HepG2 (cell line): ENCODE results near the gene RTEL1. TPM values are rescaled to one million over a fixed set of nuclear protein-coding genes. Genes with fewer than 3 reads are reported as not detected.

Experiments used
- ATAC-seq: fragments of 200-7000 bp; cut with Tn5 transposase; 3 replicates; pipeline ENCODE4 v1.9.1; 2020; ENCODE audit warnings: mild to moderate bottlenecking, moderate library complexity
- BruUV-seq: library from RNA; stranded (reverse); fragments of 400-500 nt; replicated peaks from 2 replicates; lab custom pipeline; 2021; lab: Mats Ljungman, UMichigan
- CTCF ChIA-PET: fragments of 300-600 bp; formaldehyde crosslinking; extraction: SDS; loops from one replicate; lab custom pipeline; 2021; ENCODE audit warnings: low total read pairs, inconsistent platforms, low intra/inter-chr PET ratio; lab: Yijun Ruan, JAX
- POLR2A ChIA-PET: fragments of 350-600 bp; sonication (Branson Sonifier 250); formaldehyde crosslinking; loops from one replicate; lab custom pipeline; 2020; ENCODE audit warnings: antibody characterized with exemption, inconsistent platforms; lab: Yijun Ruan, JAX
- DNase-seq: peaks from one replicate; pipeline ENCODE4 v3.0.0-alpha.2; 2015; ENCODE audit warnings: low spot score
- FAIRE-seq: peaks from 3 replicates; lab custom pipeline; 2011; peaks lifted over from hg19 to GRCh38; lab: Jason Lieb, UNC
- H2AFZ ChIP-seq: one replicate; pipeline ENCODE4 v1.6.1; 2011; ENCODE audit warnings: low read length, inconsistent platforms
- H3K27ac ChIP-seq: fragments of 300-600 bp; 3 replicates; pipeline ENCODE4 v1.8.0; 2011; ENCODE audit warnings: mixed run types, mild to moderate bottlenecking, mixed read lengths, low read length, inconsistent platforms; ENCODE audit not compliant: insufficient read depth; ENCODE audit errors: extremely low read length
- H3K27me3 ChIP-seq, 2 experiments: fragments of 200-600 bp in 1 of 2; 2 replicates in 1 of 2; 3 replicates in 1 of 2; pipeline versions ENCODE4 v1.6.0 to v1.8.0; 2011; ENCODE audit warnings: low read length in 2 of 2, mild to moderate bottlenecking in 2 of 2, moderate library complexity in 2 of 2, inconsistent platforms in 1 of 2; ENCODE audit not compliant: insufficient read depth in 2 of 2, control insufficient read depth in 1 of 2
- H3K36me3 ChIP-seq, 2 experiments: fragments of 200-600 bp in 1 of 2; replicated peaks in 1 of 2; 2 replicates in 1 of 2; 3 replicates in 1 of 2; pipeline versions ENCODE4 v1.5.1 to v1.8.0; 2011; ENCODE audit warnings: low read length in 2 of 2, inconsistent platforms in 1 of 2; ENCODE audit not compliant: insufficient read depth in 2 of 2, control insufficient read depth in 1 of 2
- H3K4me1 ChIP-seq: 2 replicates; pipeline ENCODE4 v1.5.1; 2012; ENCODE audit warnings: low read length, inconsistent platforms; ENCODE audit not compliant: insufficient read depth
- H3K4me2 ChIP-seq: 2 replicates; pipeline ENCODE4 v1.6.0; 2011; ENCODE audit warnings: low read depth, low read length, inconsistent platforms
- H3K4me3 ChIP-seq, 3 experiments: fragments of 200-600 bp in 1 of 3; sonication (generic), shearing (Covaris generic) in 1 of 3; replicated peaks in 1 of 3; 2 replicates each; pipeline ENCODE4 v1.5.1; 2011 to 2016; ENCODE audit warnings: low read length in 3 of 3, inconsistent platforms in 2 of 3, low read depth in 2 of 3, mild to moderate bottlenecking in 2 of 3, control low read depth in 1 of 3, mixed read lengths in 1 of 3; ENCODE audit not compliant: insufficient read depth in 1 of 3
- H3K79me2 ChIP-seq: one replicate; pipeline ENCODE4 v1.6.1; 2011; ENCODE audit warnings: low read length, inconsistent platforms; ENCODE audit not compliant: insufficient read depth
- H3K9ac ChIP-seq: 2 replicates; pipeline ENCODE4 v1.6.0; 2011; ENCODE audit warnings: mild to moderate bottlenecking, low read depth, low read length, inconsistent platforms; ENCODE audit not compliant: insufficient read depth
- H3K9me3 ChIP-seq: 2 replicates; pipeline ENCODE4 v1.5.1; 2012; ENCODE audit warnings: mild to moderate bottlenecking, low read length
- H4K20me1 ChIP-seq: 2 replicates; pipeline ENCODE4 v1.6.0; 2011; ENCODE audit warnings: inconsistent platforms, mild to moderate bottlenecking, low read length, moderate library complexity; ENCODE audit not compliant: insufficient read depth
- FOXP1 ChIP-seq, 2 experiments: fragments of 450-650 bp in 1 of 2; IDR thresholded peaks; 2 replicates each; pipeline ENCODE4 v1.6.1; 2017 to 2018; ENCODE audit warnings: antibody characterized with exemption in 1 of 2
- IKZF1 ChIP-seq: fragments of 450-650 bp; IDR thresholded peaks from 2 replicates; pipeline ENCODE4 v1.7.1; 2016
- JUNB ChIP-seq: sonication (generic); formaldehyde crosslinking; IDR thresholded peaks from 2 replicates; pipeline ENCODE4 v1.8.0; 2022; ENCODE audit warnings: missing genetic modification reagents, mild to moderate bottlenecking, borderline replicate concordance
- KAT7 ChIP-seq: IDR thresholded peaks from 2 replicates; pipeline ENCODE4 v1.6.1; 2018; ENCODE audit warnings: borderline replicate concordance, missing compliant biosample characterization
- LCORL ChIP-seq, 2 experiments: fragments of 450-650 bp in 1 of 2; sonication (generic) in 1 of 2; formaldehyde crosslinking in 1 of 2; IDR thresholded peaks; 2 replicates each; pipeline versions ENCODE4 v1.5.0 to v1.6.1; 2017 to 2020; ENCODE audit warnings: antibody characterized with exemption in 1 of 2, missing genetic modification reagents in 1 of 2
- NFRKB ChIP-seq: fragments of 450-650 bp; IDR thresholded peaks from 2 replicates; pipeline ENCODE4 v1.6.1; 2017
- NONO ChIP-seq, 2 experiments: fragments of 450-650 bp in 1 of 2; sonication (generic) in 1 of 2; formaldehyde crosslinking in 1 of 2; IDR thresholded peaks in 1 of 2; conservative IDR thresholded peaks in 1 of 2; 2 replicates each; pipeline versions ENCODE4 v1.6.1 to v1.8.0; 2017 to 2022; ENCODE audit warnings: mild to moderate bottlenecking in 1 of 2, missing genetic modification reagents in 1 of 2, moderate library complexity in 1 of 2
- PHF8 ChIP-seq: sonication (generic); formaldehyde crosslinking; IDR thresholded peaks from 2 replicates; pipeline ENCODE4 v1.5.0; 2020; ENCODE audit warnings: missing genetic modification reagents
- POLR2A ChIP-seq, 2 experiments: IDR thresholded peaks; 2 replicates each; pipeline ENCODE4 v1.6.1; 2011; ENCODE audit warnings: low read depth in 2 of 2, low read length in 2 of 2, mild to moderate bottlenecking in 1 of 2, moderate library complexity in 1 of 2; ENCODE audit not compliant: insufficient read depth in 1 of 2
- POLR2AphosphoS5 ChIP-seq: IDR thresholded peaks from 2 replicates; pipeline ENCODE4 v1.6.1; 2012; ENCODE audit warnings: low read depth, low read length
- REPIN1 ChIP-seq: sonication (generic); formaldehyde crosslinking; IDR thresholded peaks from 2 replicates; pipeline ENCODE4 v1.8.0; 2022; ENCODE audit warnings: missing genetic modification reagents, low read depth, mild to moderate bottlenecking, borderline replicate concordance
- SALL1 ChIP-seq: sonication (generic); formaldehyde crosslinking; IDR thresholded peaks from 2 replicates; pipeline ENCODE4 v1.8.0; 2022; ENCODE audit warnings: mild to moderate bottlenecking, missing genetic modification reagents
- SOX6 ChIP-seq, 2 experiments: fragments of 450-650 bp in 1 of 2; sonication (generic) in 1 of 2; formaldehyde crosslinking in 1 of 2; IDR thresholded peaks; 2 replicates each; pipeline versions ENCODE4 v1.4.0 to v1.6.1; 2017 to 2020; ENCODE audit warnings: antibody characterized with exemption in 1 of 2, mild to moderate bottlenecking in 1 of 2, missing genetic modification reagents in 1 of 2
- SP1 ChIP-seq, 2 experiments: fragments of 450-650 bp in 1 of 2; sonication (generic) in 1 of 2; formaldehyde crosslinking in 1 of 2; IDR thresholded peaks; 2 replicates each; pipeline versions ENCODE4 v1.4.0 to v1.6.1; 2016 to 2020; ENCODE audit warnings: missing genetic modification reagents in 1 of 2
- ZNF572 ChIP-seq: sonication (generic); formaldehyde crosslinking; IDR thresholded peaks from 2 replicates; pipeline ENCODE4 v1.5.1; 2020; ENCODE audit warnings: mild to moderate bottlenecking, missing genetic modification reagents
- ZNF672 ChIP-seq: sonication (generic); formaldehyde crosslinking; IDR thresholded peaks from 2 replicates; pipeline ENCODE4 v1.8.1; 2022; ENCODE audit warnings: missing genetic modification reagents
- ZNF788 ChIP-seq: sonication (generic); formaldehyde crosslinking; IDR thresholded peaks from 2 replicates; pipeline ENCODE4 v1.5.0; 2020; ENCODE audit warnings: mild to moderate bottlenecking, missing genetic modification reagents, borderline replicate concordance
- ZSCAN22 ChIP-seq: sonication (generic); formaldehyde crosslinking; IDR thresholded peaks from 2 replicates; pipeline ENCODE4 v1.4.0; 2020; ENCODE audit warnings: mild to moderate bottlenecking, missing genetic modification reagents
- WGBS: methylation state at CpG from one replicate; pipeline ENCODE4 v1.1.6; 2017; ENCODE audit warnings: low lambda C conversion rate; 5-methylcytosine and 5-hydroxymethylcytosine counted together
- in situ Hi-C: cut with HindIII; loops from 2 replicates; pipeline ENCODE4 v1.10.0; 2017; ENCODE audit warnings: low pct_unique_long_range_greater_than_20kb; ENCODE audit not compliant: extremely low pct_ligation_motif_present
- intact Hi-C: fragments of 100-400 bp; cut with micrococcal nuclease; formaldehyde crosslinking; loops from one replicate; pipeline ENCODE4 v1.10.0; 2022; ENCODE audit not compliant: unreplicated experiment
- polyA plus RNA-seq, 8 experiments: library from polyadenylated mRNA; depleted of rRNA in 3 of 8; stranded (reverse) in 7 of 8; unstranded in 1 of 8; fragments of >200 nt; fragmentation: Illumina TruSeq in 4 of 8; extraction: Trizol in 4 of 8; gene quantifications; 2 replicates each; pipeline versions ENCODE4 v1.2.1 to v1.2.3, GENCODE V29; 2011 to 2016; ENCODE audit warnings: low read depth in 4 of 8, missing spikeins in 1 of 8, mixed read lengths in 1 of 8; ENCODE audit not compliant: insufficient read depth in 1 of 8
- total RNA-seq, 5 experiments: library from RNA; depleted of rRNA; stranded (reverse); fragments of >200 nt; fragmentation: Illumina TruSeq; extraction: Trizol; gene quantifications; 2 replicates each; pipeline ENCODE4 v1.2.3, GENCODE V29; 2016; ENCODE audit warnings: low read depth in 1 of 5
- TF ChIP-seq, protein P1 (sequence below): fragments of 450-650 bp; IDR thresholded peaks from 2 replicates; pipeline ENCODE4 v1.6.1; 2016
- TF ChIP-seq, protein P2 (sequence below): sonication (generic); formaldehyde crosslinking; IDR thresholded peaks from 2 replicates; pipeline ENCODE4 v1.4.0; 2020; ENCODE audit warnings: missing genetic modification reagents, borderline replicate concordance

Gene RTEL1
- total and polyA plus RNA-seq, 2 of the 13 experiments (the other 11 are each of a cell fraction or from before 2014, with no cell fraction given) = 21.8 to 36.4 TPM

- Histone ChIP-seq H3K9ac (no peak overlapping the region), H3K9me3 (no peaks in the 10 kb centered on the region), H4K20me1 (no peaks in the 10 kb centered on the region), H3K79me2 (peaks cover 36% of the 10 kb centered on the region), H3K4me1 (peaks cover 57% of the 10 kb centered on the region), H3K36me3 (peaks cover 26 to 47% of the 10 kb centered on the region in 2 experiments), H3K4me2 (no peak overlapping the region), H3K27me3 (no peaks in the 10 kb centered on the region), H3K27ac (no peak overlapping the region), H3K4me3 (no peak overlapping the region), H2AFZ (no peak overlapping the region)
- 95% methylated on average over 5 of the region's 5 CpGs for WGBS
- FAIRE-seq (peak; percentile 42), DNase-seq (no peak), ATAC-seq (no peak)
- in situ Hi-C loops (no loop called here), intact Hi-C loops (no loop called here)
- ChIA-PET CTCF (no interaction called here), POLR2A (no interaction called here)
- no TSS peak for BruUV-seq
- TF ChIP-seq SP1 (IDR thresholded peaks at IDR 0.05) = 0 out of 2 replicates have a peak, but pooled peaks have one; percentile 54
- TF ChIP-seq SP1 (CRISPR knock-in tag; IDR thresholded peaks at IDR 0.05) = no peak
- TF ChIP-seq SALL1 (CRISPR knock-in tag) = no peak
- TF ChIP-seq SOX6 (IDR thresholded peaks at IDR 0.05) = peak; percentile 81; the same call in 1 of the 2 replicates
- TF ChIP-seq SOX6 (CRISPR knock-in tag; IDR thresholded peaks at IDR 0.05) = no peak
- peak; percentile 97; the same call in 1 of the 2 replicates for TF ChIP-seq IKZF1
- TF ChIP-seq POLR2AphosphoS5 = peak; percentile 28
- peak; percentile 88; the same call in 1 of the 2 replicates for TF ChIP-seq ZNF672
- TF ChIP-seq NONO (IDR thresholded peaks at IDR 0.05) = 0 out of 2 replicates have a peak, but pooled peaks have one; percentile 41
- TF ChIP-seq NONO (CRISPR knock-in tag; conservative IDR thresholded peaks at IDR 0.05) = no peak
- TF ChIP-seq, protein P1, sequence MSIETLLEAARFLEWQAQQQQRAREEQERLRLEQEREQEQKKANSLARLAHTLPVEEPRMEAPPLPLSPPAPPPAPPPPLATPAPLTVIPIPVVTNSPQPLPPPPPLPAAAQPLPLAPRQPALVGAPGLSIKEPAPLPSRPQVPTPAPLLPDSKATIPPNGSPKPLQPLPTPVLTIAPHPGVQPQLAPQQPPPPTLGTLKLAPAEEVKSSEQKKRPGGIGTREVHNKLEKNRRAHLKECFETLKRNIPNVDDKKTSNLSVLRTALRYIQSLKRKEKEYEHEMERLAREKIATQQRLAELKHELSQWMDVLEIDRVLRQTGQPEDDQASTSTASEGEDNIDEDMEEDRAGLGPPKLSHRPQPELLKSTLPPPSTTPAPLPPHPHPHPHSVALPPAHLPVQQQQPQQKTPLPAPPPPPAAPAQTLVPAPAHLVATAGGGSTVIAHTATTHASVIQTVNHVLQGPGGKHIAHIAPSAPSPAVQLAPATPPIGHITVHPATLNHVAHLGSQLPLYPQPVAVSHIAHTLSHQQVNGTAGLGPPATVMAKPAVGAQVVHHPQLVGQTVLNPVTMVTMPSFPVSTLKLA = peak; percentile 37; the same call in 1 of the 2 replicates
- 0 out of 2 replicates have a peak, but pooled peaks have one; percentile 53 for TF ChIP-seq FOXP1 (IDR thresholded peaks at IDR 0.05)
- no peak for TF ChIP-seq FOXP1 (CRISPR knock-in tag; IDR thresholded peaks at IDR 0.05)
- TF ChIP-seq, protein P2, sequence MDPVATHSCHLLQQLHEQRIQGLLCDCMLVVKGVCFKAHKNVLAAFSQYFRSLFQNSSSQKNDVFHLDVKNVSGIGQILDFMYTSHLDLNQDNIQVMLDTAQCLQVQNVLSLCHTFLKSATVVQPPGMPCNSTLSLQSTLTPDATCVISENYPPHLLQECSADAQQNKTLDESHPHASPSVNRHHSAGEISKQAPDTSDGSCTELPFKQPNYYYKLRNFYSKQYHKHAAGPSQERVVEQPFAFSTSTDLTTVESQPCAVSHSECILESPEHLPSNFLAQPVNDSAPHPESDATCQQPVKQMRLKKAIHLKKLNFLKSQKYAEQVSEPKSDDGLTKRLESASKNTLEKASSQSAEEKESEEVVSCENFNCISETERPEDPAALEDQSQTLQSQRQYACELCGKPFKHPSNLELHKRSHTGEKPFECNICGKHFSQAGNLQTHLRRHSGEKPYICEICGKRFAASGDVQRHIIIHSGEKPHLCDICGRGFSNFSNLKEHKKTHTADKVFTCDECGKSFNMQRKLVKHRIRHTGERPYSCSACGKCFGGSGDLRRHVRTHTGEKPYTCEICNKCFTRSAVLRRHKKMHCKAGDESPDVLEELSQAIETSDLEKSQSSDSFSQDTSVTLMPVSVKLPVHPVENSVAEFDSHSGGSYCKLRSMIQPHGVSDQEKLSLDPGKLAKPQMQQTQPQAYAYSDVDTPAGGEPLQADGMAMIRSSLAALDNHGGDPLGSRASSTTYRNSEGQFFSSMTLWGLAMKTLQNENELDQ = no peak
- peak; percentile 16; the same call in 1 of the 2 replicates for TF ChIP-seq JUNB (CRISPR knock-in tag)
- 0 out of 2 replicates have a peak, but pooled peaks have one; percentile 40 for TF ChIP-seq LCORL (IDR thresholded peaks at IDR 0.05)
- TF ChIP-seq LCORL (CRISPR knock-in tag; IDR thresholded peaks at IDR 0.05) = no peak
- 0 out of 2 replicates have a peak, but pooled peaks have one; percentile 14 for TF ChIP-seq NFRKB
- TF ChIP-seq ZNF572 (CRISPR knock-in tag) = no peak
- no peak for TF ChIP-seq PHF8 (CRISPR knock-in tag)
- no peak for TF ChIP-seq ZNF788 (CRISPR knock-in tag)
- TF ChIP-seq ZSCAN22 (CRISPR knock-in tag) = no peak
- TF ChIP-seq REPIN1 = 0 out of 2 replicates have a peak, but pooled peaks have one; percentile 5
- peak in 1 of 2 experiments; percentile 40; a peak in 1 of 4 replicates for TF ChIP-seq POLR2A (IDR thresholded peaks at IDR 0.05; ENCODE audit: insufficient read depth in 1 of 2, low read depth in 2 of 2, low read length in 2 of 2)
- no peak for TF ChIP-seq KAT7
Observed at GRCh38 chr20:63731410-63731809, 73.3 kb downstream of the RTEL1 start.
